Endometrial microvascular endothelial cells (primary cell): Measurements from ENCODE around the gene CXCL14. TPM values are rescaled to one million over a fixed set of nuclear protein-coding genes. Genes with fewer than 3 reads are reported as not detected.

Experiments
- in situ Hi-C: cut with HindIII; loops from 2 replicates; pipeline ENCODE4 v1.10.0; 2017; ENCODE audit warnings: low sequenced_read_pairs, low pct_unique_long_range_greater_than_20kb; ENCODE audit errors: inconsistent ontology term
- total RNA-seq: library from RNA; depleted of rRNA; stranded (reverse); fragments of >200 nt; gene quantifications from one replicate; pipeline ENCODE4 v1.2.3, GENCODE V29; 2015; ENCODE audit errors: inconsistent ontology term

Gene CXCL14
- total RNA-seq, 1 donor from 2014 or later = not detected

DNA sequence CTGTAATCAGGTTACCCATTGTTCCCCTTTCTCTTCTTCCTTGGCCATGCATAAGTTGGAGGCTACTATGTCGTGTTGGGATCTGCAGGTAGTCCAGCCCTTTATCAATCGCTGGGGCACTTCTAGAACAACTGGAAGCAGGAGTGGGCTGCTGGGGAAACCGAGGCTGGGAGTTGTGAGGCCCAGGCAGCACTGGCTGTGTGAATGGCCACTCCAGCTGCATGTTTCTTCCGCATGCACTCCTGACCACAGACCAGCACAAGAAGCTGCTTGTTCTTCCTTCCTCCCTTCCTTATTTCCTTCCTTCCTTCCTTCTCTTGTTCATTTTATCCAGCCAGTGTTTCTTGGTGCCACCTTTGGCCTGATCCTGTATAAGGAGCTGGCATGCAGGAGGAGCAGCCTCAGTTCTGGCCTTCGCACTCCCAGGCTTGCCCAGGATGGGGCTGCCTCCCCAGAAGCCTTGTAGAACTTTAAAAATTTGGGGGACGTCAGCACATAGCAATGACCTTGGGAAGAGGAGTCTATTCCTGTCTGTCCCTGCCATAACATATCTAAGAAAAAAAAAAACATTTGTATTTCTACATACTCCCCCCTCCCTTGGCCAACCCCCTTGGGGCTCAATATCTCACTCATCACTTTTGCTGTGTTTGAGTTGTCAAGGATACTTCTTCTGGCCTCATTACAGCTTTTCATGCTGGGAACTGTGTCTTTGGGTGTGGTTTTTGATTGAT lies 20.8 kb upstream of the CXCL14 start:
- in situ Hi-C loops = no loop called here

DNA sequence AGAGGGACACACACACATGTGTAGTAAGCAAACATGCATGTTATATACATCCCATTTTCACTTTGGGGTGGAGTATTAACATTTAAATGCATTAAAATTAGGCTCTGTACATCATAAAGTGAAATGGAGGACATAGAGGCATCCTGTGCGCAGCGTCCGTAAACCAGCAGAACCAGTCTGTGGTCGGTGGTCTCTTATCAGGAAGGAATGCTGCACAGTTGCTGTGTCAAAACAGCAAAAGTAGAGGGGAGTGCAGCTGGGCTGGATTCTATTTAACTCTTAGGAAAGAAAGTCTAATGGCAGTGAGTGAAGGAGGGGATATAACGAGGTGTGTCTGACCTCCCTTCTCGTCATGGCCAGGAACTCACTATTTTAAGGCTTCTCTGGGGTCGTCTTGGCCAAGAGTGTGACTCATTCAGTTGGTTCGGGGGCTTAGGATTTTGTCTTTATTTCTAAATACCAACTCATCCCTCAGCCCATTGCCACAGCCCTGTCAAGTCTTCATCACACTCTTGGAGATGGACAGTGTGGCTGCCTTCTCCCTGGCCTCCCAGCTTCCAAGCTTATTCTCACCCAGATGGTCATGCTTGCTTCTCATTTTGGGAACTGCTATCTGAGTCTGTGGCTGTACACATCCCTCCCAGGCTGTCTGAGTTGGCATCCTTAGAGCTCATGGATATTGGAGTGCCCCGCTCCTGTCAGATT lies 20.1 kb upstream of the CXCL14 start:
- in situ Hi-C loops = no loop called here

DNA sequence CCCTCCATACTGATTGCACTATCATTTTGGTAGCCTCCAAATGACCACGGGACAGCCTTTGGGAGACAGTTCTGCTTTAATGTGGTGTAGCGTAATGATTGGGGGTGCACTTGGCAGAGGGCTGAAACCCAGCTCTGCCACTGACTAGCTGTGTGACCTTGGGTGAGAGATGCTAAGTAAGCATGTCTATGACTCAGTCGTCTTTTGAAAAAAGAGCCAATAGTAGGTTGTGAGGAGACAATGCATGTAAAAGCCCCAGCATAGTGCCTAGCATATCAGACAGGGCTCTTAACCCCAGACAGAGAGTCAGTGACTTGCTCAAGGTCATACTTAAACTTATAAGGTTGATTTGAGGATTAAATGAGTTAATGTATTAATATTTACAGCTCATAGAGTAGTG lies 18.0 kb upstream of the CXCL14 start:
- in situ Hi-C loops = no loop called here

DNA sequence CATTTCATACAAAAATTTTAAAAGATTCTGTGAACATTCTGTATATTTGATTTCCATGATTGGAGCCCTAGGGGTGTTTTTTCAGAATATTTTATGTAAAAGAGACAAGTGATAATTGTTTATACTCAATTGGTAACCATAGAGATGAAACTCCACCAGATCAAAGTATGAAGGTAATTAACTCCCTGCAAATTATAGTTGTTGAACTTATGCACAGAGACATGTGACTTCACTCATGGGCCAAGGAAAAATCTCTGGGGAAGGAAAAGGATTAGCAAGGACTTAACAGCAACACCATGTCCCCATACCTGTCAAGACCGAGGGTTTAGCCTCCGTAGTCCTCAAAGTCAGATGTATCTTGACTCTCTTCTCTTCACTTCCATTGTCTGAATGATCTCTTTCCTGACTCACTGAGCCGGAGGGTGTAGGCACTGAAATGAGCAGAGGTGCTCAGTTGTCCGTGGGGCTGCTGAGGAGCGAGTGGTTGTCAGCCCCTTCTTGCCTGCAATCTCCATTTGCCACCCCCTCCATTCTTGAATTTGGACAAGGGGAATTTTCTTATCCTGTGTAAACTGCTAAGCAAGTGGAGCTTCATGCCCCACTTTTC lies 17.5 kb upstream of the CXCL14 start:
- in situ Hi-C loops = no loop called here

DNA sequence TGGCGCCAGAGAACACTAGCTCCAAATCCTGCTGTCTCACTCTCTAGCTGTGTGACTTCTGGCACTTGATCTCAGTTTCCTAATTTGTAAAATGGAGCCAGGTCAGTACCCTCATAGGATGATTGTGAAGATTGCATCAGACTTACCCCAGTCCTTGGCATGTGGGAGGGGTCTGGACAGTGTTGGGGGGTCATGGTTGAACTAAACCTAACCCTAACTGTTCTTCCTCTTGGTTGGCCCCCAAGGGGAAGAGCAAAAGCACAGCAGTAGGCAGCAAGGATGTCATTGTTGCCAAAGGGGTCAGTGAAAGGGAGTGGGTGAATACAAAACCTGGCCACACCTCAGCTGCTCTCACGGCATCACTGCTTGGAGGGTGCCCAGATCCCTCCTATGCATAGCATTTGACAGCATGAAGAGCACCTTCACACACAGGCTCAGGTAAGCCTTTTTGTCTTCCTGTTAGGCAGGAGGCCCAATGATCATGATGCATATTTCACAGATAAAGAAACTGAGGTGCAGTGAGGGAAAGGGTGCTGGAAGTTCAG lies 15.7 kb upstream of the CXCL14 start:
- in situ Hi-C loops = no loop called here

DNA sequence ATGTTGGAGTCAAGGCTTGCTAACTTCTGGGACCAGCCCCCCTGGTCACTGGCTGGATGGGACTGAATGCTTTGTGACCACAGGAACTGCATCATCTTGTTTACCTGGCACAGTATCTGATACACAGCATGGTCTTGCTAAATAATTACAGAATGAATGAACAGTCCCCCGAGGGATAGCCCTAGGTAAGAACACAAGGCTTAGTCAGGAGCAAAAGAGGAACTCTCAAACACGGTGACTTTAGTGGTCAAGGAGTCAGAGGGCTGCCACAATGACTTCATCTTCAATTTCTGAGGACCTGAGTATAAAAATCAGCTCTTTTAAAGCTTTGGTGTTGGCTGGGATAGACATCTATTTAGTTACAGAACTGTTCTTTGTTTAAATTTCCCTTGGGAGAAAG lies 15.1 kb upstream of the CXCL14 start:
- in situ Hi-C loops = no loop called here

DNA sequence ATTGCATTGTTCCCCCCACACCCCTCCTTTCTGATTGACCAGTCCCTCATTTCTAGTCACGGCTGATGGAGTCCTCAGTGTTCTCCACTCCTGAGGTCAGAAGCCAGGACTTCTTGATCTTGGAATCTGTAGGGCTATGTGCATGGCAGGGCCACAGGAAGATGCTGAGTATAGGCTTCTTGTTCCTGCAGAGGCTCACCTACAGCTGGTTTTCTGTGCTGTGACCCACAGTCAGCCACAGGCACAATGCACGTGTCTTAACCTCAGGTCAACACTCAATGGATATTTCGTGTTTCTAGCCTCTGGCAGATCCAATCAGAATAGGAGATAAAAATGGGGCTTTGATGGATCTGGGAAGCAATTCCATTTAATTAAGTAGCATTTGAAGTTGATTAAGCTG lies 14.3 kb upstream of the CXCL14 start:
- in situ Hi-C loops = no loop called here

DNA sequence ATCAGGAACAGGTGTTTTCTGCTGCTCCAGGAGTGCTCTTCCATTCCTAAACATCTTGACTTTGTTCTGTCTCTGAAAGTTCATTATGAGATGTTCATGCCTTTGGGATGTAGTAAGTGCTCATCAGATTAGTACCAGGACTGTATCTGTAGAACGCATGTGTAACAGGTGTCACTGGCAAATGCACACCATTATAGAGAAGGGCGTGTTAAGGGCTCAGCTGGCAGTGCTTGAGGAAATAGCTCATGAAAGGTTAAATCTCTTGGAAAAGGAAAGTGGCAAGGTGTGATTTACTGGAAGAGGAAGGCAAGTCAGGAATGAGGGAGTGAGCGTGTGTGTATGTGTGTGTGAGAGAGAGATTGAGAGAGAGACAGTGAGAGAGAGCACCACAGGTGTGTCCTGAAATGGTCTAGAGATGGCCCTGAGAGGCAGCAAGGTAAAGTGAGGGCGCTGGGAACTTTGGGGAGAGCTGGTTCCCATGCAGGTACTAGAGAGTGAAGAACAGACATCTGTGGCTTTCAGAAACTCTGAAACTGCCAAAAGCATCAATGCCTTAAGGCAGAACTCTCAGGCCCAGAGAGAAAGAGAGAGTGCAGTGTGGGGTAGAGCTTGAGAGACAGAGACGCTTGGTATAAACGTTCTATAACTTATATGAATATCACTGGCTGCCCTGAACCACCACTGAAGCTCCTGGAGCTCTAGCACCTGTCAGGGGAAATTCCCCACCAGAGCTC lies 13.7 kb upstream of the CXCL14 start:
- in situ Hi-C loops = no loop called here

DNA sequence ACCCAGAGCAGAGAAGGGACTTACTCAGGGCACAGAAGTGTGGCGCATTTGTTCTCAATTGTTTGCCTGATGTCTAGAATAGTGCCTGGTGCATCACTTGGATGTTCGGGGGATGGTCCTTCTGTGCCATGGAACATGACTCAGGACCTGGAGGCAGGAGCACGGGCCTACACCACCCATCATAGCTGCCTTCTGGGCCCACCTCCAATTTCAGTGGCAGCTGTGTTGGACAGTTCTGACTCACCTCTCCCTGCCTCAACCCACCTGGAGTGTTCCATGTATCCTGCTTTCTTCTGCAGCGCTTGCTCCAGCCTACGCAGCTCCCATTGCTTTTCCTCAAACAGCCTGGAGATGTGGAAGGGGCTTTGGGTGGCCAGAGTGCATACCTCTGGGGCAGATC lies 12.5 kb upstream of the CXCL14 start:
- in situ Hi-C loops = no loop called here

DNA sequence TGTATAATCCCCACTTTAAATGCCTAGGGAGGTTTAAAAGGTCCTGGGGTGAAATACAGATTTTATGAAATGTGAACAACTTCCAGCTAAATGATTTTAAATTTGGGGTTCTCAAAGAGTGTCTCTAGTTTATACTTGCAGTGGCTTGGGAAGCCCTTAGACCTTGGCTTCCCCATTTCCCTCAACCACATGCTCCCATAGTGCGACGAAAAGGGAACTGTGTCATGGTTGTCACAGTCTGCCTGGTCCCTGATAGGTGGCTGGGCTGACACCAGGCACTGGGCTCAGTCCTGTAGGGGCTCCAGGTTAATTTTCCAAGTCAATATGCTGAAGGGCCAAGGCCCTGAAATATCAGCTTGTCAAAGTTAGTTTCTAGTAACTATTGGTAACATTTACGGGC lies 10.4 kb upstream of the CXCL14 start:
- in situ Hi-C loops = no loop called here

DNA sequence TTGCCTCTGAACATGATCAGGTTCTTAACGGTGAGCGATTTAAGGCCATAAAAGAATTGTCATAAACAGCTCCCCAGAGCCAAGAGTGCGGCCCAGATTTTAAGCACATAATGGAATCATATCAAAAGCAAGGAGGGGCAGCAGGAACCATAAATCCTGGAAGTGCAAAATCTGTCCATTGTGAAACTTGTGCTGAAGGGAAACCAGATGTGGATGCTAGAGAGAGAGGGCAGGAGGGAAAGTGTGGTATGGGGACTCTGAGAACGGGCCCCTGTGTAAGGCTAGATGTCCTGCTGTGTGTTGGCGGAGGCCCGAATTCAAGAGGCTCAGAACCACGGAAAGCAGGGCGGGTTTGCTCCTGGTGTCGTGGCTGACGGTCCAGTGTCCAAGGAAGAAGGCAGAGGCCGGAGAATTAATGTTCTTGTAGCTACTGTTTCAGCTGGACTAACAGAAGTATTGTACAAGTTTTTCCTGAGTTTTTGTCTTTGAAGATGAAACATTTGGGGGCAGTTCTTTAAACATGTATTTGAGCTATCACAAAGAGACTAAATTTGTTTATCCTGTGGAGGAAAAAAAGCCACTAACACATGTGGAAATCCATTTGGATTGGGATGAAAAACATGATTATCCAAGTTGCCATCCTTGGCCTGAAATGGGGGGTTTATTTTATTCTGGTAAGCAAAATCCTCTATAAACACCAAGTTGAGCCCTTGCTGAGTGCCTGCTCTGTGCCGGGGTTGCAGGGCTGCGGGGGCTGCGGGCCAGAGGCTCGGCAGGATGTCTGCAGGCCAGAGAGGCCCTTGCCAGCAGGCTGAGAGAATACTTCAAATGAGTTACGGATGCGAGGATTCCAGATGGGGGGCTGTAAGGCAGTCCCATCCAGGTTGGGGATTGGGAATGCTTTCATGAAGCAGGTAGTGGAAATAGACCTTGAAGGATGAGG lies 9.2 kb upstream of the CXCL14 start:
- in situ Hi-C loops = no loop called here

DNA sequence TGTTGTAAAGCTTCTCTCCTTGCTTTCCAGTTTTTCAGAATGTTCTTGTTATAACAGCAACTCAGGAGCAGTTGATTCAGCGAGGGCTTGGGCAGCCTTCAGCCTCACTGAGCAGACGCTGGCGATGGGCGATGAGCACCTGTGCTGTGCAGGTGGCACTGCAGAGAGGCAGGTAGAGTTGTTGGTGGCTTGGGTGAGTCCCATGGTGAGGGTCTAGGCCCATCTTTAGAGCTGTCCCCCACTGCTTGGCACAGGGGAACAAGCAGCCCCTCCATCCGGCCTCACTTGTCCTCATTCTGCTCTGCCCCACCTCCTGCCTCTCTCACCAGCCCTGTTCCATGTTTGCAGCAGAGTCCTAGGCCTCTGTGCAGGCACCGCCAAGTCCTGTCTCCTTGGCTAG lies 6.1 kb upstream of the CXCL14 start:
- in situ Hi-C loops = no loop called here

DNA sequence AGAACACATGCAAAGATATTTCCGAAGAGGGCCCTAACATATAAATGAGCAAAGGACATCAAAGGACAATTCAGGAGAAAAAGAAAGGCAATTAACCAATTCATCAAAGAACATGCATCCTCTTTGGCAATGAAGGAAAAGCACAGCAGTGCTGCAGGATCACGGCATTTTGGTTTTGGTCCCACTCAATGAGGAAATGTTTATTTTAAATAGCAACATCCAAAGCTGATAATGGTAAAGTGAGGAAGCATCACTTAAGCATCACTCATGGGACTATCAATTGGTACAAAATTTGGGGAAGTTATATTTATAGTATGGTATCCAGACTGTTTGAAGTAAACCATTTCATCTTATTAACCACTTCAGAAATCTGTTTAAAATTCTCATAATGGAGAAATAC lies 5.5 kb upstream of the CXCL14 start:
- in situ Hi-C loops = no loop called here

DNA sequence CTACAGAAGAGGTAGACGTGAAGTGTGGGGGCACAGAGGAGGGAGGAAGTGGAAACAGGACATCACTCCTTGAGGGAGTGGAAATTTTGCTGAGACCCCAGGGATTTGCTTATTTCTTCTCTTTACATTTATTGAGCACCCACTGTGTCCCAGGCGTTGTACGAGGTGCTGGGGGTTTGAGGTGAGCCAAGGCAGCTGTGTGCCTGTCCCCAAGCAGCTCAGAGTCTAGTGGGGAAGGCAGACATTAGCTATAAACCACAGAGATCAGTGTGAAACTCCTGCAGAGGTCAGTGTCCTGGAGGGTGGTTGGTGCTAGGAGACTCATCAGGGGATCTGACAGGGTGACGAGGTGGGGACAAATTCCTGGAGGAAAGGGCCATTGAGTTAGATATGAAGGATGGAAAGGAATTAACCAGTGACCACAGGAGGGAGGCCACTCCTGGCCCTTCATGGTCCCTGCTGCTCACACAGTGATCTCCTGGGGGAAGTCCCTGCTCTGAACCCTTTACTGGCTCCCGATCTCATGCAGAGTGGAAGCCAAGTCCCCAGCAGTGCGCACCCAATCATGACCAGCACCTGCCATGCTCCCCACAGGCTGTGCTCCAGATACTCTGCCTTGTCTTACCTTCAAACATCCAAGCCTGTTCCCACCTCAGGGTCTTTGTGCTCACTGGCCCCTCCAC lies 3.4 kb upstream of the CXCL14 start:
- in situ Hi-C loops = no loop called here

DNA sequence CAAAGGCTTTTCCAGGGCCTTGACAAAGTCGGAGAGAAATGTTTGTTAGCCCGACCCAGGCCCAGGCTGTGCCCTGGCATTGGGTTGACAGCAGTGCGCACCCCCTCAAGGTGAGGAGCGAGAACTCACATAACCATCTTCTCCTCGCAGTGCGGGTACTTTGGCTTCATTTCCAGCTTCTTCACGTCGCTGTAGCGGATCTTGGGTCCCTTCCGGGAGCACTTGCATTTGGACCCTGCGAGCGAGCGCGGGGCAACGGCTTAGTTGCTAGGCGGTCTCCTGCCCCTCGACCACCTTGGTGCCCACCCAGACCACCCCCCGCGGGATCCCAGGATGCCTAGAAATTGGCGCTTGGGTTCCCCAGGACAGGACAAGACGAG lies 496 bp downstream of the CXCL14 start:
- in situ Hi-C loops = no loop called here

DNA sequence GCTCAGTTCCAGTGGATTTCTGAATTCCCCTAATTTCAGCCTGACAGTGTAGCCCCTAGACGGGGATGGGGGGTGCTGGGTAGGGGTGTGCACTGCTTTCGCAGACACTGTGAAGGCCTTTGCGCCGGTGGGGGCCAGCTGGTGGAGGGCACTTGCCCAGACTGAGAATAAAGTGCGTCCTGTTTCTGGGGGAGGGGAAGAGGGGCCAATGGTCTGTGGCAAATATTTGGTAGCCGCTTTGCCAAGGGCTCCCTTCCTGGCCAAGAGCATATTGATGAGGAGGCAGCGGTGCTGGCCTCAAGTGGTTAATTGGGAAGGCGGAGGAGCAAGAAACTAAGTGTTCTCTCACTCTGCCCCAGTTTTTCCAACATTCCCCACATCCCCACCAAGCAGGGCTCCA lies 1.4 kb downstream of the CXCL14 start:
- in situ Hi-C loops = no loop called here

DNA sequence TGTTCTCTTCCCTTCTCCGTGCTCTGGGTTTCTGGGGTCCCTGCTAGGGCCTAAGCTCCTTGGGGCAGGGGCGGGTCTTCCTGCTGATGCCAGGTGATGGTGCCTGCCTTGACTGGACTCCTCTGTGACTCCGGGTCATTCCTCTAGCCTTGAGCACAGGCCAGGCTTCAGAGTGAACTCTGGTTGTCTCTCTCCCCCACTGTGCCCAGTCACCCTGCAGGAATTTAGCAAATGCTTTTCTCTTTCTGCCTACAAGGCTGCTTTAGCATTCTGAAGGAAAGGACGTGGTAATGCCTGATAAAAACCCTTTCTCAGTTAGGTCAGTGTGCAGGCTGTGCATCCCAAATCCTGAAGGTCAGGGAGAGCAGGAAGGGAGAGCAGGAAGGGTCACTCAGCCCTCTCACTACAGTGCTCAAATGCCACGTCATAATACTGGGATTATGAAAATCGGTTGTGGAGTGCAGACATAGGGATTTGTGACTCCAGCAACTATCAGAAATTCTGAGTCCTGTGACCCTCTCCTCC lies 2.7 kb downstream of the CXCL14 start:
- in situ Hi-C loops = no loop called here

DNA sequence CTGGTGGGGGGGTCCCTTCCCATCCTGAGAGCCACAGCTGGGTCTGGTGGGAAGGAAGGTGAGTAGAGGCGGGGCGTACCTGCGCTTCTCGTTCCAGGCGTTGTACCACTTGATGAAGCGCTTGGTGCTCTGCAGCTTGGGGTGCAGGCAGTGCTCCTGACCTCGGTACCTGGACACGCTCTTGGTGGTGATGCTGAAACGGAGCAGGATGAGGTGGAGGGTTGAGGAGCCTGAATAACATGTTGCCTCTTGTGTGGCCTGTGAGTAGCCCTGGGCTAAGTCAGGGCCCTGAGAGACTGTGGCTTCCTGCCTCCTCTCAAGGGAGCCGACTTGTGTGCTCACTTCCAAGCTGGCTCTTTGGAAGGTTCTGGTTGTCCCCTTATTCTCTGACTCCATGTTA lies 4.3 kb downstream of the CXCL14 start:
- in situ Hi-C loops = loop anchor here (25.0 kb wide), 2 partner anchors 112 to 263 kb away; partner anchors contain the start of genes SLC25A48 and TIFAB
